ENCODE data around the gene ELL2. TPM values are rescaled to one million over a fixed set of nuclear protein-coding genes. Genes with fewer than 3 reads are reported as not detected.

ELL2 gene
- total and polyA plus RNA-seq, 2 of the 13 experiments (the other 11 are each of a cell fraction or from before 2014, with no cell fraction given) = 78.9 to 97.1 TPM

- no peak for TF ChIP-seq FOXA1 (IDR thresholded peaks at IDR 0.05)
- TF ChIP-seq FOXA1 (CRISPR knock-in tag; IDR thresholded peaks at IDR 0.05) = peak; percentile 78; the same call in 1 of the 2 replicates
- TF ChIP-seq PITX1 (CRISPR knock-in tag; IDR thresholded peaks at IDR 0.05) = peak; percentile 79
- TF ChIP-seq ELF1 (CRISPR knock-in tag; IDR thresholded peaks at IDR 0.05) = peak; percentile 26; the same call in 1 of the 2 replicates
- peak; percentile 85; the same call in 1 of the 2 replicates for TF ChIP-seq TBX2 (CRISPR knock-in tag; IDR thresholded peaks at IDR 0.05; ENCODE audit: borderline replicate concordance)
- peak; percentile 85 for TF ChIP-seq CEBPG (CRISPR knock-in tag; IDR thresholded peaks at IDR 0.05)
- TF ChIP-seq SALL1 (CRISPR knock-in tag; IDR thresholded peaks at IDR 0.05) = peak; percentile 69; the same call in 1 of the 2 replicates
- TF ChIP-seq POLR2A (IDR thresholded peaks at IDR 0.05; ENCODE audit: insufficient read depth in 1 of 2, low read depth in 2 of 2, low read length in 2 of 2) = no peak
- TF ChIP-seq TRIM22 (IDR thresholded peaks at IDR 0.05) = no peak
- 0 out of 2 replicates have a peak, but pooled peaks have one; percentile 68 for TF ChIP-seq IRF2 (CRISPR knock-in tag; IDR thresholded peaks at IDR 0.05)
- no peak for TF ChIP-seq ZNF367 (CRISPR knock-in tag; IDR thresholded peaks at IDR 0.05; ENCODE audit: borderline replicate concordance)
- peak; percentile 83; the same call in 1 of the 2 replicates for TF ChIP-seq MED1 (CRISPR knock-in tag; IDR thresholded peaks at IDR 0.05)
- peak; percentile 79 for TF ChIP-seq HDAC1 (CRISPR knock-in tag; IDR thresholded peaks at IDR 0.05)
- TF ChIP-seq NCOR1 (IDR thresholded peaks at IDR 0.05; ENCODE audit: borderline replicate concordance, low read length) = peak; percentile 80; the same call in 1 of the 2 replicates
- peak; percentile 51; the same call in 1 of the 2 replicates for TF ChIP-seq MXD4 (CRISPR knock-in tag; IDR thresholded peaks at IDR 0.05)
- TF ChIP-seq ZSCAN20 (CRISPR knock-in tag; IDR thresholded peaks at IDR 0.05; ENCODE audit: borderline replicate concordance) = no peak
- TF ChIP-seq ZNF644 (CRISPR knock-in tag; IDR thresholded peaks at IDR 0.05; ENCODE audit: low read depth) = peak; percentile 98
- TF ChIP-seq ZBTB10 (CRISPR knock-in tag; IDR thresholded peaks at IDR 0.05; ENCODE audit: borderline replicate concordance) = no peak
- TF ChIP-seq GATAD1 (CRISPR knock-in tag; IDR thresholded peaks at IDR 0.05) = peak; percentile 54
- no peak for TF ChIP-seq SNAI1 (CRISPR knock-in tag; IDR thresholded peaks at IDR 0.05; ENCODE audit: borderline replicate concordance)
- 0 out of 2 replicates have a peak, but pooled peaks have one; percentile 27 for TF ChIP-seq KDM1A (CRISPR knock-in tag; IDR thresholded peaks at IDR 0.05)
- no peak for TF ChIP-seq ZFP37 (CRISPR knock-in tag; IDR thresholded peaks at IDR 0.05; ENCODE audit: borderline replicate concordance)
- TF ChIP-seq ZNF83 (CRISPR knock-in tag; IDR thresholded peaks at IDR 0.05; ENCODE audit: borderline replicate concordance) = no peak
- no peak for TF ChIP-seq IKZF4 (CRISPR knock-in tag; IDR thresholded peaks at IDR 0.05; ENCODE audit: borderline replicate concordance, low read depth, not compliant biosample characterization)
- no peak; the same call in 1 of the 2 replicates for TF ChIP-seq FOXP1 (IDR thresholded peaks at IDR 0.05)
- peak; percentile 84 for TF ChIP-seq FOXP1 (CRISPR knock-in tag; IDR thresholded peaks at IDR 0.05)
- no peak for TF ChIP-seq ZBTB26 (CRISPR knock-in tag; IDR thresholded peaks at IDR 0.05; ENCODE audit: borderline replicate concordance)
- no peak for TF ChIP-seq EEA1 (CRISPR knock-in tag; IDR thresholded peaks at IDR 0.05; ENCODE audit: borderline replicate concordance)
- TF ChIP-seq DNMT1 (CRISPR knock-in tag; IDR thresholded peaks at IDR 0.05) = no peak
Measured at GRCh38 chr5:95969651-95970358, 8.2 kb upstream of the ELL2 start (continued).

Measured in HepG2 (cell line).